ENCODE data around the gene MAPK13. TPM values are rescaled to one million over a fixed set of nuclear protein-coding genes. Genes with fewer than 3 reads are reported as not detected.
A peak's percentile ranks its signal among the peaks of the same experiment; 100 is the strongest.
"Not testable (repeated sequence)": the region's sequence is repeated elsewhere in the genome, so short reads cannot be mapped to it uniquely, and the experiment has no call there.

The MAPK13 gene
- total RNA-seq, 4 donors from 2014 or later = 1.4 to 8.4 (median 3.1) TPM

DNA sequence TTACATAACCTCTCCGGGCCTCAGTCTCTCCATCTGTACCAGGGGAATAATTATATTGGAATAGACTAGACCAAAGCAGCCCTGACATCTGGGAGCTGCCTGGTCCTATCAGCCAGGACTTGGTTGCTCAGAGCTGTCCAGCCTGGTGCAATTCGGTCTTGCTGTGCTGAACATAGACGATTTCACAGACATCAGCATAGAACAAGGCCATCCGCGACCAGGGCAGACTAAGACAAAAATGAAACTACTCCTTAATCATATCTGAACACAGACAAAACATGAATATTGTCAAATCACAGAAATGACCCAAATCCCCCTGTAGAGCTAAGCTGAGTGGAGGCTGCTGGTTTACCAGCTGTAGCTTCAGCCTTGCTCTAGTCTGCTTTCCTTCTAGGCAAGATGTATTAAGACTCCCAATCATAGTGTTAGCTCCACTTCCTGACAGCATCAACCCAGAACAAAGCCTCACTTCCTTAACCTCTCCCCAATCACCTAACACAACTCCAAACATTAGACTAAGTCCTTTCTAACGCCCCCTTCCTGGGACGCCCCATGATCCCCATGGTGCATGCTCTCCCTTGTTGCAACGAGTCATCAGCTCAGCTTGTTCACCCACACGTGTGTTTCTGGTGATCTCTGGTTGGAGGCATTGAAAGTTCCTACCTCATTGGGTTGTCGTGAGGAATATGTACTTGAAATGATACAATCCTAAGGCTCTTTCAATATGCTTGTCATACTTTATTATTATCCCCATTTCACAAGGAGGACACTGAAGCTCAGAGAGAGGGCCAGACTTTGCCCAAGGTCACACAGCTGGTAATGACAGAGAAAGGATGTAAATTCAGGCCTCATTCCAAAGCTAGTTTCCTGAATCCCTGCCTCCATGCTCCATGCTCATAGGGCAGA is 3.5 kb upstream of the MAPK13 start:
- H3K4me1 ChIP-seq = peaks cover 0 to 33% (median 13%) of the 10 kb centered on the region in 3 donors
- 71 to 80% methylated on average over 8 to 10 of the region's 10 CpGs for WGBS, 2 donors (ENCODE audit: low coverage in 1 of 2)

DNA sequence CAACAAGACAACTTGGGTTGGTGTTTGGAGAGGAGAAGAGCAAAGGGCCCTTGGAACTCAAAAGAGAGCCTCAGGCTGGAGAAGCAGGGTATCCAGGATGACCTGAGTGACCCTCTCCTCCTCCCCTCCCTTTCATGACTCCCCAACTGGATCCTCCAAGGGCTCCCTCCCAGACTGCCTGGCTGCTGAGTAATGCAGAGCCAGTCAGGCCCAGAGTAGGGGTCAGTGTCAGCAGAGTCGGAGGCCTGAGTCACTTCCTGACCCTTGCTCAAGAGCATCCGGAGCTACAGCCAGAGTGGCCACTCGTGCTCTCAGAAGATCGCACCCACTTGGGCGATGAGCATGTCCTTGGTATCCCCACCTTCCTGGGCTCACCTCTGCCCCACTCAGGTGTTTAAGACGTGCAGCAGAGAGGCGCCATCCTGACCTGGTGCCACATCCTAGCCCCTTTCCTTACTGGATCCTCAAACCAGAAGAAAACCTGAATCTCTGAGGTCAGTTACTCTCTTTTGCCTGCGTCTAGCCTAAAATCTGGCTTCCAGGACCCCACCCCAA is 2.8 kb upstream of the MAPK13 start:
- H3K27me3 ChIP-seq = peaks cover 40% of the 10 kb centered on the region
- ATAC-seq = peak; percentile 52
- no peaks in the 10 kb centered on the region for H3K36me3 ChIP-seq
- peaks cover 0 to 40% (median 16%) of the 10 kb centered on the region in 3 donors for H3K4me1 ChIP-seq
- H3K4me3 ChIP-seq = no peak overlapping the region
- no peak overlapping the region for H3K27ac ChIP-seq
- TF ChIP-seq POLR2A (IDR thresholded peaks at IDR 0.05) (no peak), EP300 (IDR thresholded peaks at IDR 0.05) (no peak), POLR2AphosphoS5 (IDR thresholded peaks at IDR 0.05) (no peak)
- TF ChIP-seq, protein P1, sequence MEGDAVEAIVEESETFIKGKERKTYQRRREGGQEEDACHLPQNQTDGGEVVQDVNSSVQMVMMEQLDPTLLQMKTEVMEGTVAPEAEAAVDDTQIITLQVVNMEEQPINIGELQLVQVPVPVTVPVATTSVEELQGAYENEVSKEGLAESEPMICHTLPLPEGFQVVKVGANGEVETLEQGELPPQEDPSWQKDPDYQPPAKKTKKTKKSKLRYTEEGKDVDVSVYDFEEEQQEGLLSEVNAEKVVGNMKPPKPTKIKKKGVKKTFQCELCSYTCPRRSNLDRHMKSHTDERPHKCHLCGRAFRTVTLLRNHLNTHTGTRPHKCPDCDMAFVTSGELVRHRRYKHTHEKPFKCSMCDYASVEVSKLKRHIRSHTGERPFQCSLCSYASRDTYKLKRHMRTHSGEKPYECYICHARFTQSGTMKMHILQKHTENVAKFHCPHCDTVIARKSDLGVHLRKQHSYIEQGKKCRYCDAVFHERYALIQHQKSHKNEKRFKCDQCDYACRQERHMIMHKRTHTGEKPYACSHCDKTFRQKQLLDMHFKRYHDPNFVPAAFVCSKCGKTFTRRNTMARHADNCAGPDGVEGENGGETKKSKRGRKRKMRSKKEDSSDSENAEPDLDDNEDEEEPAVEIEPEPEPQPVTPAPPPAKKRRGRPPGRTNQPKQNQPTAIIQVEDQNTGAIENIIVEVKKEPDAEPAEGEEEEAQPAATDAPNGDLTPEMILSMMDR (IDR thresholded peaks at IDR 0.05) = no peak
- H3K9me3 ChIP-seq = no peaks in the 10 kb centered on the region
- 78% methylated on average over 7 of the region's 8 CpGs; no CpG with 5 or more reads in 1 of the 2 donors for WGBS, 2 donors (ENCODE audit: low coverage in 1 of 2)

More for the DNA sequence above, 3.5 kb upstream of the MAPK13 start:
- ATAC-seq = no peak
- no peaks in the 10 kb centered on the region for H3K9me3 ChIP-seq
- no peaks in the 10 kb centered on the region for H3K36me3 ChIP-seq
- H3K27ac ChIP-seq = no peak overlapping the region
- H3K27me3 ChIP-seq = peaks cover 39% of the 10 kb centered on the region
- H3K4me3 ChIP-seq = no peak overlapping the region
- TF ChIP-seq POLR2AphosphoS5 (IDR thresholded peaks at IDR 0.05) (no peak), EP300 (IDR thresholded peaks at IDR 0.05) (no peak), POLR2A (IDR thresholded peaks at IDR 0.05) (no peak)
- TF ChIP-seq, protein P1 (IDR thresholded peaks at IDR 0.05) = no peak

DNA sequence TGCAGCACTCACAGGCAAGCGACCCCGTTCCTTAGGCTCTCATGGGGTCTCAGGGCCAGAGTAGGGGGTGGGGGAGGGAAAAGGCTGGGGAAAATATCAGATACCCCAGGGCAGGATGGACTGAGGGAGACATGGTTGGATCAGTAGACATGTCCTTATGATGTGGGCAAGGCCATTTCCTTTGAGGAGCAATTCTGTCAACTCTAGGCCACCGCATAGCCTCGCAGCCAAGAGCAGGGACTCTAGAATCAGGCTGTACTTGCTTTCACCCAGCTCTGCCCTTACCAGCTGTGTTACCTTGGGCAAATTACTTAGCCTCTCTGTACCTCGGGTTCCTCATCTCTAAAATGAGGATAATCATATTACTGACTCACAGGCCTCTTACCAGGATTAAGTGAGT is 2.2 kb upstream of the MAPK13 start:
- Histone ChIP-seq H3K36me3 (no peaks in the 10 kb centered on the region), H3K9me3 (no peaks in the 10 kb centered on the region), H3K27ac (no peak overlapping the region), H3K4me3 (no peak overlapping the region), H3K4me1 (peaks cover 0 to 42% (median 16%) of the 10 kb centered on the region in 3 donors), H3K27me3 (peaks cover 45% of the 10 kb centered on the region)
- 63 to 85% methylated on average over 2 to 3 of the region's 5 CpGs for WGBS, 2 donors (ENCODE audit: low coverage in 1 of 2)
- TF ChIP-seq, protein P1 (IDR thresholded peaks at IDR 0.05) = no peak
- no peak for TF ChIP-seq POLR2A (IDR thresholded peaks at IDR 0.05)
- no peak for TF ChIP-seq EP300 (IDR thresholded peaks at IDR 0.05)
- TF ChIP-seq POLR2AphosphoS5 (IDR thresholded peaks at IDR 0.05) = no peak
- no peak for ATAC-seq

DNA sequence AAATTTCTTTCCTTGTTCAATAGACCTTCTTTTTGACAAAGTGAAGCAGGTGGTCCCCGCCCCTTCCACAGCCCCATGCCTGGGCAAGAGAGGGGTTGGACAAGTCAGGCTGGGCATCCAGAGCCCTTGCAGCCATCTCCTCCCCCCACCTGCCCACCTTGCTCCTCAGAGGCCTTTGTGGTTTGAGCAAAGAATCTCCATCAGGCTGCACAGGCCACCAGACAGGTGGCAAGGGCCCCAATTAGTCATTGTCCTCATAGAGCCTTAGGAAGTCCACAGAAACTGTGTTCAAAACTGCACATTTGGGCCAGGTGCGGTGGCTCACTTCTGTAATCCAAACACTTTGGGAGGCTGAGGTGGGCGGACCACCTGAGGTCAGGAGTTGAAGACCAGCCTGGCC is 1.5 kb upstream of the MAPK13 start:
- H3K4me1 ChIP-seq = peaks cover 0 to 37% (median 16%) of the 10 kb centered on the region in 3 donors
- 80 to 100% methylated on average over 1 of the region's 3 CpGs for WGBS, 2 donors (ENCODE audit: low coverage in 1 of 2)
- H3K27me3 ChIP-seq = peaks cover 49% of the 10 kb centered on the region
- no peak overlapping the region for H3K4me3 ChIP-seq
- H3K36me3 ChIP-seq = no peaks in the 10 kb centered on the region
- H3K27ac ChIP-seq = no peak overlapping the region
- TF ChIP-seq POLR2A (IDR thresholded peaks at IDR 0.05) = no peak
- no peak for TF ChIP-seq EP300 (IDR thresholded peaks at IDR 0.05)
- TF ChIP-seq, protein P1 (IDR thresholded peaks at IDR 0.05) = no peak
- no peak for TF ChIP-seq POLR2AphosphoS5 (IDR thresholded peaks at IDR 0.05)
- no peaks in the 10 kb centered on the region for H3K9me3 ChIP-seq
- ATAC-seq = no peak

DNA sequence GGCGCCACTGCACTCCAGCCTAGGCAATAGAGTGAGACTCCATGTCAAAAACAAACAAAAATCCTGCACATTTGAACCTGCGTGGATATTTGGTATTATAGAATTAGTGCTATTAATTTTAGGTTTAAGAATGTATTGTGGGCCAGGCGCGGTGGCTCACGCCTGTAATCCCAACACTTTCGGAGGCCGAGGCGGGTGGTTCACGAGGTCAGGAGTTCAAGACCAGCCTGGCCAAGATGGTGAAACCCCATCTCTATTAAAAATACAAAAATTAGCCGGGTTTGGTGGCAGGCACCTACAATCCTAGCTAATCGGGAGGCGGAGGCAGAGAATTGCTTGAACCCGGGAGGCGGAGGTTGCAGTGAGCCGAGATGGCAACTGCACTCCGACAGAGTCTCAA is 979 bp upstream of the MAPK13 start:
- WGBS, 2 donors (ENCODE audit: low coverage in 1 of 2) = 93 to 97% methylated on average over 11 to 16 of the region's 16 CpGs

More for the DNA sequence above, 979 bp upstream of the MAPK13 start:
- H3K9me3 ChIP-seq, H3K27ac ChIP-seq, ATAC-seq, H3K4me3 ChIP-seq, H3K36me3 ChIP-seq: not testable (repeated sequence)
- Histone ChIP-seq H3K27me3 (peaks cover 49% of the 10 kb centered on the region), H3K4me1 (peaks cover 0 to 32% (median 16%) of the 10 kb centered on the region in 3 donors)
